ENCODE results near the gene SRRM3.
"Not testable (repeated sequence)": the region's sequence is repeated elsewhere in the genome, so short reads cannot be mapped to it uniquely, and the experiment has no call there.

The SRRM3 gene, protein sequence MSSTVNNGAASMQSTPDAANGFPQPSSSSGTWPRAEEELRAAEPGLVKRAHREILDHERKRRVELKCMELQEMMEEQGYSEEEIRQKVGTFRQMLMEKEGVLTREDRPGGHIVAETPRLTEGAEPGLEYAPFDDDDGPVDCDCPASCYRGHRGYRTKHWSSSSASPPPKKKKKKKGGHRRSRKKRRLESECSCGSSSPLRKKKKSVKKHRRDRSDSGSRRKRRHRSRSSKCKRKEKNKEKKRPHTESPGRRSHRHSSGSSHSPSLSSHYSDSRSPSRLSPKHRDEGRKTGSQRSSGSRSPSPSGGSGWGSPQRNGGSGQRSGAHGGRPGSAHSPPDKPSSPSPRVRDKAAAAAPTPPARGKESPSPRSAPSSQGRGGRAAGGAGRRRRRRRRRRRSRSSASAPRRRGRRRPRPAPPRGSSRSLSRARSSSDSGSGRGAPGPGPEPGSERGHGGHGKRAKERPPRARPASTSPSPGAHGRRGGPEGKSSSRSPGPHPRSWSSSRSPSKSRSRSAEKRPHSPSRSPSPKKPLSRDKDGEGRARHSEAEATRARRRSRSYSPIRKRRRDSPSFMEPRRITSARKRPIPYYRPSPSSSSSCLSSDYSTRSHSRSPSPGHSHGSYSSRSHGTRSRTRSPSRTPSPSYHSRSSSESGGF

DNA sequence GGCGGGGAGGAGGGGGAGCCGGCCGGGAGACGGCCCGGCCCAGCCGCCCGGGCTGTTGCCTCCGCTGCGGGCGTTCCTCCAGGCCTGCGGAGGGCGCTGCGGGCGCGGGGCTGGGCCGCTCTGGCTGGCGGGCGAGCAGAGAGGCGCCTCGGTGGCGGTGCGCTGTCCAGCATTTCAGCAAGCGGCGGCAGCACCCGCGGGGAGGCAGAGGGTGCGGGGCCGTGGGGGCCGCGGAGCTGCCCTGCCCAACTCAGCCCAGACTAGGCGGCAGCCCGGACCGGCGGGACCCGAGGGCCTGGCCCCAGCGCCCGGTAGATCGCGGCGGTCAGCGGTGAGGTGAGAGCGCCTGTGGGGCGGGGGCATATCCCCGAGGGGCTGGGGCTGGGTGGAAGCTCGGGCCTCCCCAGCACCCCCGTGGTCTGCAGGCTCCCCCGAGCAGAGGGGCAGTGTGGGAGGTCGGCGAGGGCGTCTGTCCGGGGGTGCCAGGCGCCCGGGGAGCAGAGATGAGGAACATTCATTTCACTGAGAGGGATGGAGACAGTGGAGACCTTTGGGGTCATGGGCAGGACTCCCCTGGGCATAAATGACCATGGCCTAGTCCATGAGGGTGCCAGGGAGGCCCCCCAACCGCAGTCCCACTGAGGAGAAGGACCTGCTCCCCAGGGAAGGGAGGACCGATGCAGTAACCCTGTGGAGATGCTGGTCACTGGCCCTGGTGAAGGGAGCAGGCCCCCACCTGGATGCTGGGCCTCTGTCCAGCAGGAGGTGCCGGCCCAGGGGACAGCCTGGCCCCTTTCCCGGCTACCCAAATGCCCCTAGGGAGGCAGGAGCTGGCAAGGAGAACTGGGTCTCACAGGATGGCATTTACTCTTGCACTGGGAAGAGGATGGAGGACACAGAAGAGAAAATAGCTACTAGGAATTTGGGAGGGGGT, at the start of gene SRRM3:
SRRM3 (plus strand) TSS at position 165 of the 934 bp plus-strand sequence. CDS start 33,171 bp downstream, outside the sequence.
- in situ Hi-C loops (cut with MboI; ENCODE audit: low sequenced_read_pairs), result no loop called here

GRCh38 chr7:76151932-76152331, 49.8 kb upstream of the SRRM3 start:
- in situ Hi-C loops (cut with MboI; ENCODE audit: low sequenced_read_pairs), result no loop called here

GRCh38 chr7:76153571-76154230, 48.0 kb upstream of the SRRM3 start:
- in situ Hi-C loops (cut with MboI; ENCODE audit: low sequenced_read_pairs), result not testable (repeated sequence)

GRCh38 chr7:76155938-76156337, 45.8 kb upstream of the SRRM3 start:
- in situ Hi-C loops (cut with MboI; ENCODE audit: low sequenced_read_pairs), result no loop called here

DNA sequence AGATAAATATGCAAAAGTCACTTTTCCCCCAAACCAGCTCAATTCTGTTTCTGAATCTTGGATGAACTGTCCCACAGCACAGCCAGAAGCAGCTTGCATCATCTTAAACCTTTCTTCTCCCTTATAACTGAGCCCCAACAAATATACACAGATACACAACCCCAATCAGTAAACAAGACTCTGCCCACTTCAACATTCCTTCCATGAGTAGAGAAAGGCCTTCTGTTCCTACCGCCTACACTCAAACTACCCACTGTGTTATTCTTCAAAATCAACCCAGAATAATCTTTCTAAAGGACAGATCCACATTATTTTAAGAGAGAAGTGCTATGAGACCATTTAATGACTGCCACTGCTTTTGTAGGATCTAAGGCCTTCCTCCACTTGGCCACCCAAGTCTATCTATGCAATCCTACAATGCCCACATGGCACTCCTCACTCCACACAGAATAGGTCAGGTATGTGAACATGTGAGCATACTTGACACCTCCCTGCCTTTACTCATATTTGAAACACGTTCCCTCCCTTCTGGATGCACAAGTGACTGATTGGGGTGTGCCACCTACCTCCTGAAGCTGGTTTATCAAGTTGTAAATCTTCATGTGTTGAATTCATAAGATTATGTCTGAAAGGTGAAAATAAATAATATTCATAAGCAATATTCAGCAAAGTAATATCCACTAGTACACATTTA, 44.6 kb upstream of the SRRM3 start:
- in situ Hi-C loops (cut with MboI; ENCODE audit: low sequenced_read_pairs), result not testable (repeated sequence)

DNA sequence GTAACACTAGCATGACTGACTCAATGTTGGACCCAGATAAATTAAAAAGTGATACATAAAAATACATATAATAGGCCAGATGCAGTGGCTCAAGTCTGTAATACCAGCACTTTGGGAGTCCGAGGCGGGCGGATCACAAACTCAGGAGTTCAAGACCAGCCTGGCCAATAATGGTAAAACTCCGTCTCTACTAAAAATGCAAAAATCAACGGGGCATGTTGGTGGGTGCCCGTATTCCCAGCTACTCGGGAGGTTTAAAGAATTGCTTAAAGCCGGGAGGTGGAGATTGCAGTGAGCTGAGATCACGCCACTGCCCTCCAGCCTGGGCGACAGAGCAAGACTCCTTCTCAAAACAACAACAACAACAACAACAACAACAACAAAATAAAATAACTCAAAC, 43.3 kb upstream of the SRRM3 start:
- in situ Hi-C loops (cut with MboI; ENCODE audit: low sequenced_read_pairs), result not testable (repeated sequence)

DNA sequence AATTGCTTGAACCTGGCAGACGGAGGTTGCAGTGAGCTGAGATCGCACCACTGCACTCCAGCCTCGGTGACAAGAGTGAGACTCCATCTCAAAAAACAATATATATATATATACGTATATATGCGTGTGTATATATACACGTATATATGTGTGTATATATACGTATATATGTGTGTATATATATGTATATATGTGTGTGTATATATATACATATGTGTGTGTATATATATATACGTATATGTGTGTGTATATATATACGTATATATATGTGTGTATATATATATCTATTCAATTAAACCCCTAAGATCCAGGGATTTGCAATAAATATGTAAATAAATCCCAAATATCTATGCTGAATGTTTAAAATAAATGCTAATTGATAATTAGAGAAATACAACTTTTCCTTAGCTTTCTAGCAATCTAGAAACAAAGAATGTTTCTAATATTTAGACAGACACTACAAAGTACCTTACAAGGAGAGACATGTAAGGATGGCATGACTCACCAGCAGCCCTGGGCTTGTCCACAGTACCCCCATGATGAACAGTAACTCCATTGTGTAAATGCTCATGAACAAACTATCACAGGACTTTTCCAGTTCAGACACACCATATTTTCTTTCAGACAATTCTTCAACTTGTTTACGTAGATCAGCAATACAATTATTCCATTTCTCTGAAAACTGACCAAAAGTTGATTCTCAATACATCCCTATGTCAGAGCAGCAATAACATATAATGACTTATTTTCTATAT, 39.1 kb upstream of the SRRM3 start:
- in situ Hi-C loops (cut with MboI; ENCODE audit: low sequenced_read_pairs), result not testable (repeated sequence)

GRCh38 chr7:76163812-76164211, 37.9 kb upstream of the SRRM3 start:
- in situ Hi-C loops (cut with MboI; ENCODE audit: low sequenced_read_pairs), result not testable (repeated sequence)

GRCh38 chr7:76165106-76165972, 36.4 kb upstream of the SRRM3 start:
- in situ Hi-C loops (cut with MboI; ENCODE audit: low sequenced_read_pairs), result no loop called here

- in situ Hi-C loops (cut with MboI; ENCODE audit: low sequenced_read_pairs), result no loop called here
Measured at GRCh38 chr7:76165973-76166403, 35.7 kb upstream of the SRRM3 start.

GRCh38 chr7:76166404-76167255, 35.1 kb upstream of the SRRM3 start:
- in situ Hi-C loops (cut with MboI; ENCODE audit: low sequenced_read_pairs), result no loop called here

DNA sequence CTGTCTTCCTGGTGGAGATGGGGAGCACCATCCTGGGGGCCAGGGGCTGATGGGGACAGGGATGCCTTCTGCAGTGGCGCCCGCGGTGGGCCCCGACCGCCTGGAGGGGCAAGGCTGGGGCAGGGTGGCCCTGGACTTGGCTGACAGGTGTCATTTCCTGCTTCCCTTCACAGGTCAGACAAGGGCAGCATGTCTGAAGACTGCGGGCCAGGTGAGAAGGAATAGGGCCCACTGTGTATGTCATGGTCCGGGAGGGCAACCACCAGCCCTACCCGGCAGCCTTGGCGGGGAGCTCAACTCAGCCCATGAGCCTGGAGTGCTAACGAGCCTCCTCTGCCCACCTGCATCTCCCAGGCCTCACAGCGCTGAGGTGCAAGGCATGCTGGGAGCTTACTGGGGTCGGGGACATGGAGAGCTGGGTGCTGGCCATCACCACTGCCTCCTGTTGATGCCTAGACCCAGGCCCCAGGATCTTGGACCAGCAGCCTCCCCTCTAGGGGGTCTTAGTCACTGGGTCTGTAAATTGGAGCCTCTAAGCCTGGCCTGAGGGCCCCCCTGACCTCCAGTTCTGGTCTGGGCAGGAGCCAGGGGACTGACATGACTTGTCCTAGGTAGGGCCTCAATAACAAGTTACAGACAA, 28.0 kb upstream of the SRRM3 start:
- in situ Hi-C loops (cut with MboI; ENCODE audit: low sequenced_read_pairs), result no loop called here

DNA sequence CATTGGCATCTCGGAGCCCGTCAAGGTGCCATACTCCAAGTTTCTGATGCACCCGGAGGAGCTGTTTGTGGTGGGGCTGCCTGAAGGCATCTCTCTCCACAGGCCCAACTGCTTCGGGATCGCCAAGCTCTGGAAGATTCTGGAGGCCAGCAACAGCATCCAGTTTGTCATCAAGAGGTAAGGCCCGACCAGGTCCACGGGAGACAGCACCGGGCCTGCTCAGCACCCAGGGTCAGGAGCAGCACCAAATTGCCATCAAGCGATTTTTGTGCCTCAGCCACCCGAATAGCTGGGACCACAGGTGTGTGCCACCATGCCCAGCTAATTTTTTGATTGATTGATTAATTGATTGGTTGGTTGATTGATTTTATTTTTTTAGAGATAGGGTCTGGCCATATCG, 24.7 kb upstream of the SRRM3 start:
- in situ Hi-C loops (cut with MboI; ENCODE audit: low sequenced_read_pairs), result not testable (repeated sequence)

DNA sequence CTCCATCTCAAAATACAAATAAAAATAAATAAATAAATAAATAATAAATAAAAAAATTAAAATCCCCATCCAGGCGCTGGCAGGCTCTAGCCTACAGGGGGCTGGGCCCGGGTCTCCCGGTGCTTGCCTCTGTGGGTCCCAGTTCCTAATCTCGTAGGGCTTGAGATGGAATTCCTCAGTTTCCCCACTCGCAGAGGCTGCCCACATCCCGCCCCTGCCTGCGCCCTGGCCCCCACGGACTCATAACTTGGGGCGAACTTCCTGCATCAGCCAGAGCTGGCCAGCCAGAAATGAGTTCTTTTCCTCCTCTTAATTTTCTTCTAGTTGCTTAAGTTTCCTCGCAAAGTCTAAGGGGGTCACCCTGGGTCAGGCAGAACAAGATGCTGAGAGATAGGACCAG, 22.0 kb upstream of the SRRM3 start:
- in situ Hi-C loops (cut with MboI; ENCODE audit: low sequenced_read_pairs), result loop anchor here (10.0 kb wide), 1 partner anchor 135 kb away; no protein-coding TSS in a partner anchor

- in situ Hi-C loops (cut with MboI; ENCODE audit: low sequenced_read_pairs), result loop anchor here (10.0 kb wide), 1 partner anchor 132 kb away; no protein-coding TSS in a partner anchor
Measured at GRCh38 chr7:76182225-76182960, 19.3 kb upstream of the SRRM3 start.
